Measurements from ENCODE around the gene PCED1B. TPM values are rescaled to one million over a fixed set of nuclear protein-coding genes. Genes with fewer than 3 reads are reported as not detected.
A peak's percentile ranks its signal among the peaks of the same experiment; 100 is the strongest.

The PCED1B gene
- total and polyA plus RNA-seq, 3 donors from 2014 or later, result 30.0 to 56.1 (median 47.2) TPM

DNA sequence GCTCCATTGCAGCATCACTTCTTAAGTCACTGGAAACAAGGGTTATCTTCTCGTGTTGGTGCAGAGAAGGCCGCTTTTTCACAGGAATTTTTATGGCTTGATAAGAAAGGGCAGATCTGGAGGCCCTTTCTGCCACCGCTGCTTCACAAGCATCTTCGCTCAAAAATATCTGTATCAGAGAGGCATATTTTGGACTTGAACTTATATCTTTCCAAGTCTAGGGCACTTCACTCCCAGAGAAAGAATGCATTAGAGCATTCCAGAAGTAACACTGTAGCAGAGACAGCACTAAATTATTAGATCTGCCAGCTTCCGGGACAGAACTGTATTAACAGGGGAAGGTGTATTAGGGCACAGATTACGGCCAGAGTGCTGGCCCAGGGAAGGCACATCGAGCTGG, 152.0 kb downstream of the PCED1B start:
- H3K4me3 ChIP-seq, result no peak overlapping the region
- peak; percentile 55 for DNase-seq
- no peaks in the 10 kb centered on the region for H3K4me1 ChIP-seq
- intact Hi-C loops (cut with DNase I; ENCODE audit: low total_unique reads), result no loop called here
- H3K9me3 ChIP-seq, result no peaks in the 10 kb centered on the region
- 61 to 67% methylated on average over 7 of the region's 7 CpGs for WGBS, 2 donors
- no peaks in the 10 kb centered on the region for H3K27me3 ChIP-seq
- no peaks in the 10 kb centered on the region for H3K36me3 ChIP-seq (ENCODE audit: low read depth, missing control alignments)
- TF ChIP-seq POLR2A (IDR thresholded peaks at IDR 0.05), result no peak
- TF ChIP-seq, protein P1, sequence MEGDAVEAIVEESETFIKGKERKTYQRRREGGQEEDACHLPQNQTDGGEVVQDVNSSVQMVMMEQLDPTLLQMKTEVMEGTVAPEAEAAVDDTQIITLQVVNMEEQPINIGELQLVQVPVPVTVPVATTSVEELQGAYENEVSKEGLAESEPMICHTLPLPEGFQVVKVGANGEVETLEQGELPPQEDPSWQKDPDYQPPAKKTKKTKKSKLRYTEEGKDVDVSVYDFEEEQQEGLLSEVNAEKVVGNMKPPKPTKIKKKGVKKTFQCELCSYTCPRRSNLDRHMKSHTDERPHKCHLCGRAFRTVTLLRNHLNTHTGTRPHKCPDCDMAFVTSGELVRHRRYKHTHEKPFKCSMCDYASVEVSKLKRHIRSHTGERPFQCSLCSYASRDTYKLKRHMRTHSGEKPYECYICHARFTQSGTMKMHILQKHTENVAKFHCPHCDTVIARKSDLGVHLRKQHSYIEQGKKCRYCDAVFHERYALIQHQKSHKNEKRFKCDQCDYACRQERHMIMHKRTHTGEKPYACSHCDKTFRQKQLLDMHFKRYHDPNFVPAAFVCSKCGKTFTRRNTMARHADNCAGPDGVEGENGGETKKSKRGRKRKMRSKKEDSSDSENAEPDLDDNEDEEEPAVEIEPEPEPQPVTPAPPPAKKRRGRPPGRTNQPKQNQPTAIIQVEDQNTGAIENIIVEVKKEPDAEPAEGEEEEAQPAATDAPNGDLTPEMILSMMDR (IDR thresholded peaks at IDR 0.05), result no peak
- no peak overlapping the region for H3K27ac ChIP-seq

DNA sequence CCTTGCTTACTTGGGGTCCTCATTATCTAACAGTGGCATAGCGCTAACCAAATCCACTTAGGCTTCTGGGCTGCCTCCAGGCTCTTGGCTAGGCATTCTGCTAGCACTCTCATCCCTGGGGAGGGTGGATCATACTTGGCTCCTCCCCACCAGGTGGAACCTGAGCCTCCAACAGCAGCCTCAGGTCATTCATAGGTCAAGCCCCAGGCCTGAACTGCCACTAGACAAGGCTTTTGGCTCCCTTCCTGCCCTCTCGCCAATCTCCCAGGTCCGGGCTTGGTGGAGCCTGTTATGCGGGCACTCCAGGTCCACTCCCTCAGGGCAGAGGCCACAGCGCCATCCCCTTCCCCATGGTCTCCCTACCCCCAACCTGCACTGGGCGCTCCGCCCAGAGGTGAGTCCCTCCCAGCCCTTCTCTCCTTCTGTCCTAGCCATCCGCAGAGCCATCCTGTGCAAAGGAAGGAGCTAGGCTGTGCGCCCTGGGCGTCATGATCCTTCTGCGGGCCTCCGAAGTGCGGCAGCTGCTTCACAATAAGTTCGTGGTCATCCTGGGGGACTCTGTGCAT, 155.2 kb downstream of the PCED1B start:
- TF ChIP-seq, protein P1 (IDR thresholded peaks at IDR 0.05), result no peak
- TF ChIP-seq POLR2A (IDR thresholded peaks at IDR 0.05), result no peak
- Histone ChIP-seq H3K27me3 (no peaks in the 10 kb centered on the region), H3K36me3 (ENCODE audit: low read depth, missing control alignments) (no peaks in the 10 kb centered on the region), H3K9me3 (no peaks in the 10 kb centered on the region), H3K4me3 (peak overlapping the region in 1 of 2 donors; percentile 15), H3K4me1 (no peaks in the 10 kb centered on the region), H3K27ac (no peak overlapping the region)
- WGBS, 2 donors, result 60 to 77% methylated on average over 2 to 14 of the region's 14 CpGs
- intact Hi-C loops (cut with DNase I; ENCODE audit: low total_unique reads), result no loop called here
- DNase-seq, result no peak

DNA sequence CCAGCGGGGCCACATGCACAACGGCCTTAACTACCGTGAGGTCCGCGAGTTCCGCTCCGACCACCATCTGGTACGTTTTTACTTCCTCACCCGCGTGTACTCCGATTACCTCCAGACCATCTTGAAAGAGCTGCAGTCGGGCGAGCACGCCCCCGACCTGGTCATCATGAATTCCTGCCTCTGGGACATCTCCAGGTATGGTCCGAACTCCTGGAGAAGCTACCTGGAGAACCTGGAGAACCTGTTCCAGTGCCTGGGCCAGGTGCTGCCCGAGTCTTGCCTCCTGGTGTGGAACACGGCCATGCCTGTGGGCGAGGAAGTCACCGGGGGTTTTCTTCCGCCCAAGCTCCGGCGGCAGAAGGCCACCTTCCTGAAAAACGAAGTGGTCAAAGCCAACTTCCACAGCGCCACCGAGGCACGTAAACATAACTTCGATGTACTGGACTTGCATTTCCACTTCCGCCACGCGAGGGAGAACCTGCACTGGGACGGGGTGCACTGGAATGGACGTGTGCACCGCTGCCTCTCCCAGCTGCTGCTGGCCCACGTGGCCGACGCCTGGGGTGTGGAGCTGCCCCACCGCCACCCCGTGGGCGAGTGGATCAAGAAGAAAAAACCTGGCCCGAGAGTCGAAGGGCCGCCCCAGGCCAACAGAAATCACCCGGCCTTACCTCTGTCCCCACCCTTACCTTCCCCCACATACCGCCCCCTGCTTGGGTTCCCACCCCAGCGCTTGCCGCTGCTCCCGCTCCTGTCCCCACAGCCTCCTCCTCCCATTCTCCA, 156.0 kb downstream of the PCED1B start:
- 65 to 92% methylated on average over 35 to 48 of the region's 48 CpGs for WGBS, 2 donors
- no peak for DNase-seq
- Histone ChIP-seq H3K27me3 (no peaks in the 10 kb centered on the region), H3K4me3 (peak overlapping the region in 1 of 2 donors; percentile 15), H3K27ac (no peak overlapping the region), H3K4me1 (no peaks in the 10 kb centered on the region), H3K36me3 (ENCODE audit: low read depth, missing control alignments) (no peaks in the 10 kb centered on the region), H3K9me3 (no peaks in the 10 kb centered on the region)
- TF ChIP-seq, protein P1 (IDR thresholded peaks at IDR 0.05), result no peak
- no peak for TF ChIP-seq POLR2A (IDR thresholded peaks at IDR 0.05)
- intact Hi-C loops (cut with DNase I; ENCODE audit: low total_unique reads), result no loop called here

DNA sequence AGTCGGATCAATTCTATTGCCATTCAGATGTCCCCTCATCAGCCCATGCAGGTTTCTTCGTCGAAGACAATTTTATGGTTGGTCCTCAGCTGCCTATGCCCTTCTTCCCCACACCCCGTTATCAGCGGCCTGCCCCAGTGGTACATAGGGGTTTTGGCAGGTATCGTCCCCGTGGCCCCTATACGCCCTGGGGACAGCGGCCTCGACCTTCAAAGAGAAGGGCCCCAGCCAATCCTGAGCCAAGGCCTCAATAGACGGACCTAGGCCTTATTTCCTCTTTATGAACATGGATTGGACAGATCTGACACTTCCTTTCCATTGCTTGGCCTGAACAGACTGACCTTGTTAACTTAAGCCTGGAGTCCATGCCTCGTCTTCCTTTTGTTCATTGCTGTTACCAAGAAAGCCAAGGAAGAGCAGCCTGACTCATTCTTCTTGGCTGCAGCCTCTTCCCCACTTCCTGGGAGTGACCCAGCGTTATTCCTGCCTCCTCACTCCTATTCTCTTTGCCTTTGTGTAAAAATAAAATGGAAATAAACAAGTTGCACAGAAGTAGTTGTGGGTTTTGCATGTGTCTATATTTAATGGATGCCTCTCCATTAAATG, 156.8 kb downstream of the PCED1B start:
- Histone ChIP-seq H3K4me1 (no peaks in the 10 kb centered on the region), H3K9me3 (no peaks in the 10 kb centered on the region), H3K27me3 (no peaks in the 10 kb centered on the region), H3K27ac (no peak overlapping the region), H3K4me3 (no peak overlapping the region), H3K36me3 (ENCODE audit: low read depth, missing control alignments) (no peaks in the 10 kb centered on the region)
- no peak for DNase-seq
- TF ChIP-seq, protein P1 (IDR thresholded peaks at IDR 0.05), result no peak
- no peak for TF ChIP-seq POLR2A (IDR thresholded peaks at IDR 0.05)
- intact Hi-C loops (cut with DNase I; ENCODE audit: low total_unique reads), result no loop called here
- WGBS, 2 donors, result 72 to 75% methylated on average over 13 of the region's 13 CpGs

Measured in testis (tissue), 3 donors.